H1 (cell line): ENCODE data around the gene GUCY1B1. TPM values are rescaled to one million over a fixed set of nuclear protein-coding genes. Genes with fewer than 3 reads are reported as not detected.

ENCODE experiments used
- CTCF ChIA-PET: fragments of 300-600 bp; sonication (Branson Sonifier 250); formaldehyde crosslinking; loops from one replicate; lab custom pipeline; 2021; ENCODE audit not compliant: partially characterized antibody; lab: Charles Lee
- POLR2A ChIA-PET: fragments of 300-600 bp; sonication (Branson Sonifier 250); formaldehyde crosslinking; loops from one replicate; lab custom pipeline; 2021; ENCODE audit warnings: inconsistent platforms; ENCODE audit not compliant: partially characterized antibody; lab: Charles Lee
- DNase-seq, 2 experiments: peaks; one replicate each; pipeline versions ENCODE4 v3.0.0 to v3.0.0-alpha.2; 2010 to 2022; ENCODE audit warnings: low spot score in 2 of 2, low read depth in 1 of 2, mixed read lengths in 1 of 2
- FAIRE-seq: peaks from 2 replicates; lab custom pipeline; 2011; peaks lifted over from hg19 to GRCh38; lab: Jason Lieb, UNC
- H2AFZ ChIP-seq: 2 replicates; pipeline ENCODE4 v1.8.1; 2012; ENCODE audit warnings: low read length, inconsistent platforms
- H2AK5ac ChIP-seq: 2 replicates; pipeline ENCODE4 v1.6.1; 2013; ENCODE audit warnings: low read depth, low read length
- H2BK120ac ChIP-seq: replicated peaks from 2 replicates; pipeline ENCODE3; 2013; ENCODE audit warnings: low read depth, low read length, inconsistent platforms
- H2BK12ac ChIP-seq: 2 replicates; pipeline ENCODE4 v1.6.1; 2013; ENCODE audit warnings: low read depth, low read length
- H2BK15ac ChIP-seq: 2 replicates; pipeline ENCODE4 v1.6.1; 2013; ENCODE audit warnings: low read length
- H2BK20ac ChIP-seq: 2 replicates; pipeline ENCODE4 v1.6.1; 2013; ENCODE audit warnings: low read length
- H2BK5ac ChIP-seq: 2 replicates; pipeline ENCODE4 v1.6.1; 2013; ENCODE audit warnings: low read depth, low read length
- H3K14ac ChIP-seq: 2 replicates; pipeline ENCODE4 v1.6.1; 2013; ENCODE audit warnings: inconsistent platforms; ENCODE audit not compliant: insufficient read length
- H3K18ac ChIP-seq: 2 replicates; pipeline ENCODE4 v1.6.1; 2013; ENCODE audit warnings: low read length; ENCODE audit errors: extremely low read depth
- H3K23ac ChIP-seq: 2 replicates; pipeline ENCODE4 v1.6.1; 2013; ENCODE audit warnings: inconsistent platforms; ENCODE audit not compliant: insufficient read length
- H3K23me2 ChIP-seq: 2 replicates; pipeline ENCODE4 v1.6.1; 2013; ENCODE audit warnings: low read depth, low read length
- H3K27ac ChIP-seq: 2 replicates; pipeline ENCODE4 v1.6.1; 2011; ENCODE audit warnings: low read depth, low read length, inconsistent platforms
- H3K27me3 ChIP-seq, 4 experiments: replicated peaks in 1 of 4; 1 replicate in 1 of 4; 2 replicates in 3 of 4; pipeline versions ENCODE4 v1.6.1 to v1.8.1; 2011 to 2013; ENCODE audit warnings: low read length in 3 of 4, mild to moderate bottlenecking in 3 of 4, inconsistent platforms in 2 of 4, mixed read lengths in 2 of 4, moderate library complexity in 1 of 4; ENCODE audit not compliant: control insufficient read depth in 3 of 4, insufficient read depth in 3 of 4; ENCODE audit errors: extremely low read depth in 1 of 4
- H3K36me3 ChIP-seq, 4 experiments: 2 replicates each; pipeline versions ENCODE4 v1.6.1 to v1.8.1; 2011 to 2013; ENCODE audit warnings: mild to moderate bottlenecking in 4 of 4, low read length in 3 of 4, moderate library complexity in 2 of 4, control low read depth in 1 of 4, inconsistent platforms in 1 of 4; ENCODE audit not compliant: insufficient read depth in 4 of 4, control insufficient read depth in 2 of 4
- H3K4ac ChIP-seq: replicated peaks from 2 replicates; pipeline ENCODE3; 2013; ENCODE audit warnings: low read length, low read depth, mixed read lengths, inconsistent platforms; ENCODE audit not compliant: insufficient read length
- H3K4me1 ChIP-seq, 4 experiments: replicated peaks in 1 of 4; 1 replicate in 1 of 4; 2 replicates in 3 of 4; pipeline versions ENCODE4 v1.6.1 to v1.8.1; 2011 to 2013; ENCODE audit warnings: low read length in 3 of 4, inconsistent platforms in 2 of 4, mixed read lengths in 1 of 4; ENCODE audit not compliant: insufficient read depth in 4 of 4, control insufficient read depth in 3 of 4
- H3K4me2 ChIP-seq, 2 experiments: 2 replicates each; pipeline versions ENCODE4 v1.6.1 to v1.8.1; 2011 to 2013; ENCODE audit warnings: low read depth in 2 of 2, low read length in 2 of 2, control low read depth in 1 of 2, inconsistent platforms in 1 of 2, mild to moderate bottlenecking in 1 of 2; ENCODE audit not compliant: insufficient read depth in 1 of 2
- H3K4me3 ChIP-seq, 4 experiments: fragments of 200-600, 300-600 bp in 1 of 4; sonication (generic), shearing (Covaris generic), sonication (Bioruptor Twin) in 1 of 4; 2 replicates each; pipeline versions ENCODE4 v1.5.1 to v1.8.1; 2011 to 2016; ENCODE audit warnings: low read length in 4 of 4, low read depth in 3 of 4, control low read depth in 2 of 4, inconsistent platforms in 2 of 4, mild to moderate bottlenecking in 2 of 4, mixed read lengths in 1 of 4, moderate library complexity in 1 of 4; ENCODE audit not compliant: insufficient read depth in 2 of 4; ENCODE audit errors: extremely low read depth in 1 of 4
- H3K56ac ChIP-seq: replicated peaks from 2 replicates; pipeline ENCODE3; 2013; ENCODE audit warnings: low read depth, mild to moderate bottlenecking, mixed read lengths, low read length, inconsistent platforms; ENCODE audit not compliant: insufficient read length
- H3K79me1 ChIP-seq: 2 replicates; pipeline ENCODE4 v1.6.1; 2013; ENCODE audit warnings: low read depth, low read length, control low read depth
- H3K79me2 ChIP-seq, 2 experiments: 2 replicates each; pipeline versions ENCODE4 v1.6.1 to v1.8.1; 2012 to 2013; ENCODE audit warnings: low read length in 2 of 2, mild to moderate bottlenecking in 2 of 2, inconsistent platforms in 1 of 2; ENCODE audit not compliant: insufficient read depth in 2 of 2, control insufficient read depth in 1 of 2
- H3K9ac ChIP-seq, 4 experiments: replicated peaks in 1 of 4; 1 replicate in 1 of 4; 2 replicates in 3 of 4; pipeline versions ENCODE4 v1.6.1 to v1.8.1; 2011 to 2013; ENCODE audit warnings: low read depth in 3 of 4, low read length in 3 of 4, control low read depth in 2 of 4, mild to moderate bottlenecking in 2 of 4, moderate library complexity in 2 of 4, inconsistent platforms in 1 of 4; ENCODE audit errors: extremely low read depth in 1 of 4
- H3K9me3 ChIP-seq, 2 experiments: 2 replicates each; pipeline versions ENCODE4 v1.6.1 to v1.8.1; 2012 to 2013; ENCODE audit warnings: mild to moderate bottlenecking in 2 of 2, moderate library complexity in 2 of 2, control low read depth in 1 of 2, inconsistent platforms in 1 of 2, low read depth in 1 of 2, low read length in 1 of 2, mixed read lengths in 1 of 2; ENCODE audit not compliant: insufficient read depth in 2 of 2
- H4K20me1 ChIP-seq, 2 experiments: replicated peaks in 1 of 2; 2 replicates each; pipeline versions ENCODE3 to v1.8.1; 2011 to 2013; ENCODE audit warnings: inconsistent platforms in 2 of 2, low read length in 2 of 2, mild to moderate bottlenecking in 1 of 2; ENCODE audit not compliant: insufficient read depth in 2 of 2, control insufficient read depth in 1 of 2
- H4K5ac ChIP-seq: 2 replicates; pipeline ENCODE4 v1.6.1; 2013; ENCODE audit warnings: low read length, low read depth, mixed read lengths, inconsistent platforms; ENCODE audit not compliant: insufficient read length
- H4K8ac ChIP-seq: 2 replicates; pipeline ENCODE4 v1.8.0; 2013; ENCODE audit warnings: mild to moderate bottlenecking, moderate library complexity, low read length, inconsistent platforms; ENCODE audit not compliant: insufficient read depth; ENCODE audit errors: extremely low read depth
- H4K91ac ChIP-seq: replicated peaks from 2 replicates; pipeline ENCODE3; 2013; ENCODE audit warnings: low read length, mixed read lengths, inconsistent platforms; ENCODE audit not compliant: insufficient read length
- EGR1 ChIP-seq: IDR thresholded peaks from 2 replicates; pipeline ENCODE4 v1.6.1; 2011; ENCODE audit warnings: low read depth, low read length, borderline replicate concordance
- EZH2 ChIP-seq: fragments of 200-600 bp; sonication (generic); IDR thresholded peaks from 2 replicates; pipeline ENCODE4 v1.7.1; 2012; ENCODE audit warnings: low read depth, mild to moderate bottlenecking, moderate library complexity, low read length, inconsistent platforms; ENCODE audit not compliant: severe bottlenecking
- SP1 ChIP-seq: IDR thresholded peaks from 2 replicates; pipeline ENCODE4 v1.6.1; 2011; ENCODE audit warnings: low read depth, low read length
- WGBS, 2 experiments: shearing (Covaris generic) in 1 of 2; methylation state at CpG; one replicate each; pipeline versions ENCODE4 v1.1.6 to v1.1.7; 2013 to 2015; ENCODE audit warnings: low lambda C conversion rate in 2 of 2, mixed read lengths in 2 of 2, inconsistent platforms in 1 of 2, low coverage in 1 of 2, missing lambda C conversion rate in 1 of 2; ENCODE audit not compliant: insufficient replicate concordance in 2 of 2, insufficient coverage in 1 of 2, insufficient read length in 1 of 2; ENCODE audit errors: extremely low coverage in 1 of 2, missing lambda C conversion rate in 1 of 2; 5-methylcytosine and 5-hydroxymethylcytosine counted together
- polyA plus RNA-seq, 7 experiments: library from polyadenylated mRNA; depleted of rRNA in 3 of 7; stranded (reverse) in 5 of 7; unstranded in 2 of 7; fragments of >200 nt in 5 of 7; fragments of 200-250 nt in 2 of 7; gene quantifications; 1 replicate in 5 of 7; 2 replicates in 1 of 7; 4 replicates in 1 of 7; pipeline versions ENCODE4 v1.2.1 to v1.2.3, GENCODE V29; 2011 to 2013; ENCODE audit warnings: missing spikeins in 2 of 7, mixed read lengths in 2 of 7
- total RNA-seq: library from RNA; stranded (reverse); fragmentation: NEBNext Ultra II Directional; extraction: Animal tissue kit (Norgen Biotek cat#: 25700); gene quantifications from 2 replicates; pipeline ENCODE4 v1.2.1, GENCODE V29; 2021
- TF ChIP-seq, protein P1 (sequence below): IDR thresholded peaks from 2 replicates; pipeline ENCODE4 v1.6.1; 2012; ENCODE audit warnings: low read length, inconsistent platforms

GUCY1B1 gene
- total and polyA plus RNA-seq, 2 of the 8 experiments (the other 6 are each of a cell fraction or from before 2014, with no cell fraction given) = 1.5 to 2.9 TPM

DNA sequence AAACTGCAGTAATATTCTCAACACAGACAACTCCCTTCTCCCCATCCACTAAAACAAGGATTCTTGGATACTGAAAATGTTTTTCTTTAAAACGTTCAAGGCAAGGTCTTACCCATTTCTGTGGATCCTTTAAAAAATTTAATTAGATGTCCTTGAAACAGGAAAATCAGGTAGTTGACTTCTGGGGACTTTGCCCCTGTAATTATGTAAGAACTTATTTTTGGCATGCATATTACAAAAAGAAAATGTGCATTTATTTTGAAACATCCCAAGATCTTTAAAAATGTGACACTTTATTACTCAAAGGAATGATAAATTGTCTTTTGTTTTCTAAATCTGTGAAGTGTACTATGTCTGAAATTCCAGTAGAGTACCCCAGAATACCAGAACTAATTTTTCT is 25.8 kb downstream of the GUCY1B1 start:
- H3K23ac ChIP-seq = no peak overlapping the region
- H3K4me2 ChIP-seq = no peak overlapping the region
- no peaks in the 10 kb centered on the region for H3K79me2 ChIP-seq
- TF ChIP-seq, protein P1, sequence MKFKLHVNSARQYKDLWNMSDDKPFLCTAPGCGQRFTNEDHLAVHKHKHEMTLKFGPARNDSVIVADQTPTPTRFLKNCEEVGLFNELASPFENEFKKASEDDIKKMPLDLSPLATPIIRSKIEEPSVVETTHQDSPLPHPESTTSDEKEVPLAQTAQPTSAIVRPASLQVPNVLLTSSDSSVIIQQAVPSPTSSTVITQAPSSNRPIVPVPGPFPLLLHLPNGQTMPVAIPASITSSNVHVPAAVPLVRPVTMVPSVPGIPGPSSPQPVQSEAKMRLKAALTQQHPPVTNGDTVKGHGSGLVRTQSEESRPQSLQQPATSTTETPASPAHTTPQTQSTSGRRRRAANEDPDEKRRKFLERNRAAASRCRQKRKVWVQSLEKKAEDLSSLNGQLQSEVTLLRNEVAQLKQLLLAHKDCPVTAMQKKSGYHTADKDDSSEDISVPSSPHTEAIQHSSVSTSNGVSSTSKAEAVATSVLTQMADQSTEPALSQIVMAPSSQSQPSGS = no peak
- TF ChIP-seq EGR1 (no peak), SP1 (no peak), EZH2 (no peak)
- TF ChIP-seq, all 59 proteins: peak for 0
- no peak overlapping the region for H2AFZ ChIP-seq
- no peak overlapping the region for H3K9ac ChIP-seq
- H3K4me1 ChIP-seq = no peaks in the 10 kb centered on the region
- H4K8ac ChIP-seq = no peak overlapping the region
- H4K20me1 ChIP-seq = no peaks in the 10 kb centered on the region
- H3K23me2 ChIP-seq = 0 out of 2 replicates have a peak, but pooled peaks cover 1% of the 10 kb centered on the region
- no peaks in the 10 kb centered on the region for H3K36me3 ChIP-seq
- H3K14ac ChIP-seq = no peak overlapping the region
- H4K5ac ChIP-seq = no peak overlapping the region
- FAIRE-seq (no peak), DNase-seq (no peak)
- WGBS, 2 experiments = 60% methylated on average over 1 of the region's 1 CpG; no CpG with 5 or more reads in 1 of the 2 experiments
- H2AK5ac ChIP-seq = no peak overlapping the region
- no peak overlapping the region for H2BK20ac ChIP-seq
- ChIA-PET POLR2A (no interaction called here), CTCF (interaction anchor here (1.2 kb wide), 1 partner anchor 12 kb away, joined by 3 read pairs; no protein-coding TSS in a partner anchor)
- H3K18ac ChIP-seq = no peak overlapping the region
- no peak overlapping the region for H3K4ac ChIP-seq
- no peaks in the 10 kb centered on the region for H3K27me3 ChIP-seq
- H3K9me3 ChIP-seq = no peaks in the 10 kb centered on the region
- no peaks in the 10 kb centered on the region for H3K79me1 ChIP-seq
- no peak overlapping the region for H2BK15ac ChIP-seq
- no peak overlapping the region for H3K56ac ChIP-seq
- H3K4me3 ChIP-seq = no peak overlapping the region
- H2BK12ac ChIP-seq = no peak overlapping the region
- no peak overlapping the region for H2BK120ac ChIP-seq
- H3K27ac ChIP-seq = no peak overlapping the region
- no peak overlapping the region for H4K91ac ChIP-seq
- no peak overlapping the region for H2BK5ac ChIP-seq
